ENCODE data around the gene PGM5. TPM values are rescaled to one million over a fixed set of nuclear protein-coding genes. Genes with fewer than 3 reads are reported as not detected.

PGM5 gene
- total RNA-seq, 1 experiment from 2014 or later = 1.1 TPM

Other genes starting within 250 kb of the PGM5 start
- 26.3 and 44.5 TPM in 2 replicates for gene ZNG1C, start 114.6 kb upstream of the PGM5 start, total RNA-seq (2014; rRNA removed; shearing (Covaris generic))
- gene FOXD4L3, start 53.7 kb upstream of the PGM5 start, total RNA-seq (2014; rRNA removed; shearing (Covaris generic)) = not detected in 2 replicates
- gene TMEM252, start 184.3 kb downstream of the PGM5 start, total RNA-seq (2014; rRNA removed; shearing (Covaris generic)) = not detected in 2 replicates

Measured in M059J (cell line).